Omental fat pad (tissue), 4 donors: Measurements from ENCODE around the gene ACAA2. TPM values are rescaled to one million over a fixed set of nuclear protein-coding genes. Genes with fewer than 3 reads are reported as not detected.

ENCODE experiments used
- ATAC-seq: fragments of 150-250 bp; one replicate; pipeline ENCODE4 v1.9.1; 2016; ENCODE audit warnings: mild to moderate bottlenecking, moderate library complexity; ENCODE audit not compliant: low FRiP score
- DNase-seq: peaks from one replicate; pipeline ENCODE4 v3.0.0-alpha.2; 2019; ENCODE audit warnings: low spot score
- total RNA-seq, 4 donors: library from RNA; depleted of rRNA; stranded (reverse); fragments of >200 nt; gene quantifications; one replicate each; pipeline ENCODE4 v1.1.0, GENCODE V29; 2016
- TF ChIP-seq, protein P1 (sequence below), 3 donors: fragments of 450-650 bp; IDR thresholded peaks; one replicate each; pipeline ENCODE4 v1.5.1; 2016 to 2017; ENCODE audit warnings: antibody characterized with exemption in 3 of 3, mild to moderate bottlenecking in 3 of 3, moderate library complexity in 2 of 3

The ACAA2 gene, protein sequence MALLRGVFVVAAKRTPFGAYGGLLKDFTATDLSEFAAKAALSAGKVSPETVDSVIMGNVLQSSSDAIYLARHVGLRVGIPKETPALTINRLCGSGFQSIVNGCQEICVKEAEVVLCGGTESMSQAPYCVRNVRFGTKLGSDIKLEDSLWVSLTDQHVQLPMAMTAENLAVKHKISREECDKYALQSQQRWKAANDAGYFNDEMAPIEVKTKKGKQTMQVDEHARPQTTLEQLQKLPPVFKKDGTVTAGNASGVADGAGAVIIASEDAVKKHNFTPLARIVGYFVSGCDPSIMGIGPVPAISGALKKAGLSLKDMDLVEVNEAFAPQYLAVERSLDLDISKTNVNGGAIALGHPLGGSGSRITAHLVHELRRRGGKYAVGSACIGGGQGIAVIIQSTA
- 100 to 1,000 TPM in 2 of 4 donors, 10 to 100 TPM in 2; 86.4 to 167 (median 112) TPM for total RNA-seq

- peak; percentile 93 for ATAC-seq
- DNase-seq, result peak; percentile 69
Measured at GRCh38 chr18:49813319-49814146, at the start of gene ACAA2. Gene ACAA2 (minus strand): TSS chr18:49813533. CDS start chr18:49813484, 49 bp downstream.

GRCh38 chr18:49862656-49863385 is 49.5 kb upstream of the ACAA2 start:
- no peak for DNase-seq
- no peak for ATAC-seq
- TF ChIP-seq, protein P1, sequence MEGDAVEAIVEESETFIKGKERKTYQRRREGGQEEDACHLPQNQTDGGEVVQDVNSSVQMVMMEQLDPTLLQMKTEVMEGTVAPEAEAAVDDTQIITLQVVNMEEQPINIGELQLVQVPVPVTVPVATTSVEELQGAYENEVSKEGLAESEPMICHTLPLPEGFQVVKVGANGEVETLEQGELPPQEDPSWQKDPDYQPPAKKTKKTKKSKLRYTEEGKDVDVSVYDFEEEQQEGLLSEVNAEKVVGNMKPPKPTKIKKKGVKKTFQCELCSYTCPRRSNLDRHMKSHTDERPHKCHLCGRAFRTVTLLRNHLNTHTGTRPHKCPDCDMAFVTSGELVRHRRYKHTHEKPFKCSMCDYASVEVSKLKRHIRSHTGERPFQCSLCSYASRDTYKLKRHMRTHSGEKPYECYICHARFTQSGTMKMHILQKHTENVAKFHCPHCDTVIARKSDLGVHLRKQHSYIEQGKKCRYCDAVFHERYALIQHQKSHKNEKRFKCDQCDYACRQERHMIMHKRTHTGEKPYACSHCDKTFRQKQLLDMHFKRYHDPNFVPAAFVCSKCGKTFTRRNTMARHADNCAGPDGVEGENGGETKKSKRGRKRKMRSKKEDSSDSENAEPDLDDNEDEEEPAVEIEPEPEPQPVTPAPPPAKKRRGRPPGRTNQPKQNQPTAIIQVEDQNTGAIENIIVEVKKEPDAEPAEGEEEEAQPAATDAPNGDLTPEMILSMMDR (IDR thresholded peaks at IDR 0.05), result no peak

More at GRCh38 chr18:49813319-49814146, at the start of gene ACAA2:
- TF ChIP-seq, protein P1 (IDR thresholded peaks at IDR 0.05), result no peak

- ATAC-seq (no peak), DNase-seq (no peak)
- TF ChIP-seq, protein P1 (IDR thresholded peaks at IDR 0.05), result no peak
Measured at GRCh38 chr18:49861659-49862058, 48.3 kb upstream of the ACAA2 start.

DNA sequence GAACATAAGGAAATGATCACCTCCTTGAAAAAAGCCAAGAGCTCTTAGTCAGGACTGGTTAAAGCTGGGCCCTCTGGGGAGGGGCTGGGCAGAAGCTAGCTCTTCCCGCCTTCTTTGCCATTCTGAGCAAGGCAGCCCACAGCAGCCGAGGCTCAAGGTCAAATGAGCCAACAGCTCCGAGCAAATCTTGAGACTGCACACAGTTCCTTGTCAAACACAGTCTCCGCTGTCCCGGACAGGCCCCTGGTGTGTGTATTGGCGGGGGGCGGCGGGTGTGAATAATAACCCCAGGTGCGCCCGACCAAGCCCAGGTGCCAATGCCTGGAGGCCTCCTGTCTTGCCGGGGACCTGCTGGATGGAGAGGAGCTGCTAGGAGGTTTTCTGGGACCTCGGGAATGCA is 46.4 kb upstream of the ACAA2 start:
- TF ChIP-seq, protein P1 (IDR thresholded peaks at IDR 0.05), result no peak
- no peak for ATAC-seq
- DNase-seq, result no peak

GRCh38 chr18:49859021-49859359 is 45.7 kb upstream of the ACAA2 start:
- TF ChIP-seq, protein P1 (IDR thresholded peaks at IDR 0.05), result no peak
- ATAC-seq (peak; percentile 37), DNase-seq (no peak)

GRCh38 chr18:49858309-49859020 is 45.1 kb upstream of the ACAA2 start:
- ATAC-seq (peak; percentile 74), DNase-seq (peak; percentile 44)
- TF ChIP-seq, protein P1 (IDR thresholded peaks at IDR 0.05), result peak in 2 of 3 donors; percentile 20 to 47
